ENCODE measurements around the gene MRAS.

DNA sequence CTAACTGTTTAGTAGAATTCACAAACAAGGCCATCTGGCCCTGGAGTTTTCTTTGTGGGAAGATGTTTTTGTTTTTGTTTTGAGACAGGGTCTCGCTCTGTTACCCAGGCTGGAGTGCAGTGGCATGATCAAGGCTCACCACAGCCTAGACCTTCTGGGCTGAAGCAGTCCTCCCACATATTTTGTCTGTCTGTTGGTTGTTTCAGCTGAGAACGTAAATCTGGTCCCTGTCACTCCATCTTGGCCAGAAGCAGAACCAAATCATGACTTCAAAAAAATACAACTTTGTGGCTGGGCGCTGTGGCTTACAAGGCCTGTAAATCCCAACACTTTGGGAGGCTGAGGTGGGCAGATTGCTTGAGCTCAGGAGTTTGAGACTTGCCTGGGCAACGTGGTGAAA lies 27.1 kb downstream of the MRAS start:
- TF ChIP-seq POLR2A (IDR thresholded peaks at IDR 0.05; ENCODE audit: low read depth, low read length) (no peak), POLR2AphosphoS5 (IDR thresholded peaks at IDR 0.05; ENCODE audit: low read depth, low read length) (no peak), TAF1 (IDR thresholded peaks at IDR 0.05; ENCODE audit: borderline replicate concordance, low read depth, low read length) (no peak)

Data from GM12892 (cell line).